ENCODE results near the gene ABCC11. TPM values are rescaled to one million over a fixed set of nuclear protein-coding genes. Genes with fewer than 3 reads are reported as not detected.
"Not testable (repeated sequence)": the region's sequence is repeated elsewhere in the genome, so short reads cannot be mapped to it uniquely, and the experiment has no call there.

Gene ABCC11
- total RNA-seq, 1 experiment from 2014 or later: 0.34 TPM

- no TSS peak for BruUV-seq (replicated peaks)
- Histone ChIP-seq H3K4me1 (no peaks in the 10 kb centered on the region), H3K9me3 (no peaks in the 10 kb centered on the region), H3K27me3 (replicated peaks; ENCODE audit: control insufficient read depth, insufficient read depth, low read length) (no peaks in the 10 kb centered on the region), H3K36me3 (ENCODE audit: control insufficient read depth, insufficient read depth, low read length) (no peaks in the 10 kb centered on the region), H3K4me3 (ENCODE audit: low read depth, low read length) (no peak overlapping the region)
- no peak overlapping the region for H3K4me3 Mint-ChIP-seq (ENCODE audit: unreplicated experiment)
- peaks cover 4% of the 10 kb centered on the region for H3K27me3 Mint-ChIP-seq (ENCODE audit: insufficient read depth, unreplicated experiment)
- H3K9me3 Mint-ChIP-seq (ENCODE audit: unreplicated experiment): no peaks in the 10 kb centered on the region
- intact Hi-C loops (cut with micrococcal nuclease; ENCODE audit: unreplicated experiment): no loop called here
- ChIA-PET CTCF (interaction anchor here (0.6 kb wide), 1 partner anchor 41 kb away, joined by 10 read pairs; no protein-coding TSS in a partner anchor), POLR2A (no interaction called here)
- no peaks in the 10 kb centered on the region for H3K36me3 Mint-ChIP-seq (ENCODE audit: insufficient read depth, unreplicated experiment)
- peaks cover 8% of the 10 kb centered on the region for H3K4me1 Mint-ChIP-seq (ENCODE audit: low read depth, unreplicated experiment)
- TF ChIP-seq CTCF (IDR thresholded peaks at IDR 0.05; ENCODE audit: insufficient read depth in 1 of 2, low read depth in 1 of 2, low read length in 1 of 2, severe bottlenecking in 1 of 2, unreplicated experiment in 1 of 2): no peak
- DNase-seq: no peak
- no peak overlapping the region for H3K27ac Mint-ChIP-seq (ENCODE audit: unreplicated experiment)
These were observed 59.6 kb downstream of the ABCC11 start for GRCh38 chr16:48187779-48188178.

- intact Hi-C loops (cut with micrococcal nuclease; ENCODE audit: unreplicated experiment): no loop called here
- Histone ChIP-seq H3K36me3 (ENCODE audit: control insufficient read depth, insufficient read depth, low read length) (no peaks in the 10 kb centered on the region), H3K9me3 (no peaks in the 10 kb centered on the region), H3K4me3 (ENCODE audit: low read depth, low read length) (no peak overlapping the region), H3K4me1 (no peaks in the 10 kb centered on the region), H3K27me3 (replicated peaks; ENCODE audit: control insufficient read depth, insufficient read depth, low read length) (no peaks in the 10 kb centered on the region; the same call in 1 of the 2 replicates)
- Mint-ChIP-seq H3K27ac (ENCODE audit: unreplicated experiment) (no peak overlapping the region), H3K36me3 (ENCODE audit: insufficient read depth, unreplicated experiment) (no peaks in the 10 kb centered on the region), H3K27me3 (ENCODE audit: insufficient read depth, unreplicated experiment) (peaks cover 4% of the 10 kb centered on the region), H3K4me3 (ENCODE audit: unreplicated experiment) (no peak overlapping the region), H3K9me3 (ENCODE audit: unreplicated experiment) (no peaks in the 10 kb centered on the region), H3K4me1 (ENCODE audit: low read depth, unreplicated experiment) (peaks cover 8% of the 10 kb centered on the region)
- ChIA-PET POLR2A (no interaction called here), CTCF (no interaction called here)
- no peak for TF ChIP-seq CTCF (IDR thresholded peaks at IDR 0.05; ENCODE audit: insufficient read depth in 1 of 2, low read depth in 1 of 2, low read length in 1 of 2, severe bottlenecking in 1 of 2, unreplicated experiment in 1 of 2)
- no peak for DNase-seq
- BruUV-seq (replicated peaks): no TSS peak
These were observed 62.7 kb downstream of the ABCC11 start for GRCh38 chr16:48184681-48185080.

DNA sequence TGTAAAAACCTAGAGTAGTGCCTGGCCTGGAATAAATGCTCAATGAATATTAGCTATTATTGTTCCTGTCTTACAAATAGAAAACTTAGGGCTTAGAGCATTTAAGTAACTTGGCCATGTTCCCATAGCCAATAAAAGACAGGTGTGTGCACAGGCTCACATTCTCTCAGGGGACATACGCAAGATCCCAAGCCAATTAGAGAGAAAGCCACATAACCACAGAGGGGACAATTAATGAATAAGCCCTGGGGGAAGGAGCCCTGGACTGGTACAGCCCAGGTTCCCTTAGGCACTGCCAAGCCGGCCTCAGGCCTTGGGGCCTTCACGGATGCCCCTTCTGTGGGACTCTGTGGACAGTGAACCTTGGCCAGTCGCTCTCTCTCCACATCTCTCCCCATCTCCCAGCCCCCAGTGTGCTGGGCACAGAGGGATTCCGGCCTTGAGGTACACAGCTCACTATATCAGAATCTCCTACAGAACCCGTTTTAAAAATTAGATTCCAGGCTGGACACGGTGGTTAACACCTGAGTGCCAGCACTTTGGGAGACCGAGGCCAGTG is 64.3 kb downstream of the ABCC11 start:
- intact Hi-C loops (cut with micrococcal nuclease; ENCODE audit: unreplicated experiment): no loop called here
- Histone ChIP-seq H3K4me1 (no peaks in the 10 kb centered on the region), H3K36me3 (ENCODE audit: control insufficient read depth, insufficient read depth, low read length) (no peaks in the 10 kb centered on the region), H3K4me3 (ENCODE audit: low read depth, low read length) (no peak overlapping the region), H3K27me3 (replicated peaks; ENCODE audit: control insufficient read depth, insufficient read depth, low read length) (no peaks in the 10 kb centered on the region; the same call in 1 of the 2 replicates), H3K9me3 (no peaks in the 10 kb centered on the region)
- ChIA-PET CTCF (no interaction called here), POLR2A (no interaction called here)
- DNase-seq: no peak
- Mint-ChIP-seq H3K36me3 (ENCODE audit: insufficient read depth, unreplicated experiment) (no peaks in the 10 kb centered on the region), H3K27me3 (ENCODE audit: insufficient read depth, unreplicated experiment) (peaks cover 4% of the 10 kb centered on the region), H3K4me3 (ENCODE audit: unreplicated experiment) (no peak overlapping the region), H3K9me3 (ENCODE audit: unreplicated experiment) (no peaks in the 10 kb centered on the region), H3K27ac (ENCODE audit: unreplicated experiment) (no peak overlapping the region), H3K4me1 (ENCODE audit: low read depth, unreplicated experiment) (peaks cover 8% of the 10 kb centered on the region)
- BruUV-seq (replicated peaks): no TSS peak
- TF ChIP-seq CTCF (IDR thresholded peaks at IDR 0.05; ENCODE audit: insufficient read depth in 1 of 2, low read depth in 1 of 2, low read length in 1 of 2, severe bottlenecking in 1 of 2, unreplicated experiment in 1 of 2): no peak

- intact Hi-C loops (cut with micrococcal nuclease; ENCODE audit: unreplicated experiment); H3K27me3 ChIP-seq (replicated peaks; ENCODE audit: control insufficient read depth, insufficient read depth, low read length); H3K4me1 Mint-ChIP-seq (ENCODE audit: low read depth, unreplicated experiment); H3K4me1 ChIP-seq; H3K4me3 ChIP-seq (ENCODE audit: low read depth, low read length); CTCF ChIA-PET; H3K36me3 Mint-ChIP-seq (ENCODE audit: insufficient read depth, unreplicated experiment); H3K4me3 Mint-ChIP-seq (ENCODE audit: unreplicated experiment); DNase-seq; H3K27ac Mint-ChIP-seq (ENCODE audit: unreplicated experiment); BruUV-seq (replicated peaks); POLR2A ChIA-PET; H3K9me3 ChIP-seq; H3K9me3 Mint-ChIP-seq (ENCODE audit: unreplicated experiment); H3K36me3 ChIP-seq (ENCODE audit: control insufficient read depth, insufficient read depth, low read length); H3K27me3 Mint-ChIP-seq (ENCODE audit: insufficient read depth, unreplicated experiment): not testable (repeated sequence)
These were observed 65.4 kb downstream of the ABCC11 start for GRCh38 chr16:48181746-48182520.
